Femur (tissue), 1 donor: ENCODE measurements around the gene TREML1.

Experiments
- DNase-seq: peaks from one replicate; pipeline ENCODE4 v3.0.0-alpha.2; 2017

Gene TREML1

DNA sequence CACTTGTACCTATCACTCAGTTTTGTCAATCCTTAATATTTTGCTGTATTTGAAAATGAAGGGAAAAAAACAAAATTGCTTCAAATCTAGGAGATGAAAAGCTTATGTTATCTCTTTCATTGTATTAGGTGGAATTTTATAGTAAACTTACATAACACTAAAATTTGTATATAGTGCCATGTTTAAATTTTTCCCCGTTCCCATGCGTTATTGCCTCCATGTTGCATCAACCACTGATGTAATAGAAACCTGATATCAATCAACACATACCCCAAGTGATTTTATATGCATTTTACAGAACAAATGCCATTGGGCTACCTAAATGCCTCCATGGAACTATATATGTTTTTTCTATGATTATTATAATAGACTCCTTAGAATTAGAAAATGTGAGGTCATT is 23.5 kb upstream of the TREML1 start:
- DNase-seq: no peak

DNA sequence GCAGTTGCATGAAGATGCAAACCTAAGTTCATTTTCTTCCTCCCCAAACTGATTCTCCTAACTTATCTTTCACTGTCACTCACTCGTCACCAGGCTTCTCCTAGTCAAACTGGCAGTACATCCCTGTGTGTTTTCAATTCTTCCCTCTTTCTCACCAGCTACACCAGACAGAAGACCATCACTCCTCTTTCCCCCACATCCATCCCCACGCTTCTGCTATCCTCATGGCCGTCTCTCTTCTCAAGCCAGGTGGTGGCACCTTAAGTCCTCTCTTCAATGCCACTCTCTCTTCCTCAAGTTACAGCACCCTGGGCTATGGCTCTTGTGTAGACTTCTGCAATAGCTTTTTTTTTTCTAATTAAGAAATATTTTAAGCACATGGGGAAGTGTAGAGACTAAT is 23.1 kb upstream of the TREML1 start:
- DNase-seq: no peak

DNA sequence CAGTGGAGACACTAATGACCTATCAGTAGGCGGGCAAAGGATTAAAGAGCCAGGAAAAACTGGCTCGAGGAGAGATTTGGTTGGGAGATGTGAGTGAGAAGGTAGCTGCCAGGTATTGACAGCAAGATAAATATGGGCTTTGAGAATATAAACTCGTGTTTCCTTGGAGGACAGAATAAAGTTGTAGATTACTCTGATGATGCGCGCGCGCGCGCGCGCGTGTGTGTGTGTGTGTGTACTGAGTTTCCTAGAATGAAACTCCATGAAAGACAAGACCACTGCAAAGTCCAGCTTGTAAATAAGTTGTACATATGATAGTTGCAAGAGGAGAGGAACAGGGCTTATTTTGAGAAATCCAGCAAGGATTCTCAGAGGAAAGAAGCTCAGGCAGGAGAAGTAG is 22.0 kb upstream of the TREML1 start:
- no peak for DNase-seq

GRCh38 chr6:41175084-41175483 is 20.9 kb upstream of the TREML1 start:
- DNase-seq: no peak

DNA sequence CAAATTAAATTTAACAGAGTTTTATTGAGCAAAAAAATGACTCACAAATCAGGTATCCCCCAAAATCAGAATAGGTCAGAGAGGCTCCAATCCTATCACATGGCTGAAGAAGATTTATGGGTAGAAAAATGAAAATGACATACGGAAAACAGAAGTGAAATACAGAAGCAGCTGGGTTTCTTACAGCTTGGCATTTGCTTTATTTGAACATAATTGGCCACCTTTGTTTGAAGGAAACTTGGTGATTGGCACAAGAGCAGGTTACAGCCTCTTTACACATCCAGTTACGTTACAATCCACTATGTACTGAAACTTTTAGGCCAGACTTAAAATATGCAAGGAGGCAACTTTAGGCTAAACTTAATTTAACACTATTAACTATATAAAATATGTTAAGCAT is 20.5 kb upstream of the TREML1 start:
- DNase-seq: no peak

DNA sequence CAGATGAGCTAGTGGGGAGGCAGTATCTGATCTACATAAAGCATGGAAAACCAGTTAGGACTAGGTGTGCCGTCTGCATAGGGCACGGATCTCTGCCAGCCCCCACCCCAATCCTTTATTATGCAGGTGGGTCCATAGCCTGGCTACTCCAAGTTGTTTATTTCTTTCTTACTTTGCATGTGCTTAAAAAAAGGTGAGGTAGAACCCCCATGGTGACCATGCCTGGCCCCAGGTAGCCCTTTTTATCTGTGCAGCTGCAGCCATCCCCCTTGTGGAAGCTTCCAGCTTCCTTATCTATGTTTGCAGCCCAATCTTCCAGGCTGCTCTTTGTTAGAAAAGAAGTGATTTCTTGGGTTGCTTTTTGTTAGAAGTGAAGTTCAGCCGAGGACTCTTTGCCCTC is 17.8 kb upstream of the TREML1 start:
- no peak for DNase-seq

DNA sequence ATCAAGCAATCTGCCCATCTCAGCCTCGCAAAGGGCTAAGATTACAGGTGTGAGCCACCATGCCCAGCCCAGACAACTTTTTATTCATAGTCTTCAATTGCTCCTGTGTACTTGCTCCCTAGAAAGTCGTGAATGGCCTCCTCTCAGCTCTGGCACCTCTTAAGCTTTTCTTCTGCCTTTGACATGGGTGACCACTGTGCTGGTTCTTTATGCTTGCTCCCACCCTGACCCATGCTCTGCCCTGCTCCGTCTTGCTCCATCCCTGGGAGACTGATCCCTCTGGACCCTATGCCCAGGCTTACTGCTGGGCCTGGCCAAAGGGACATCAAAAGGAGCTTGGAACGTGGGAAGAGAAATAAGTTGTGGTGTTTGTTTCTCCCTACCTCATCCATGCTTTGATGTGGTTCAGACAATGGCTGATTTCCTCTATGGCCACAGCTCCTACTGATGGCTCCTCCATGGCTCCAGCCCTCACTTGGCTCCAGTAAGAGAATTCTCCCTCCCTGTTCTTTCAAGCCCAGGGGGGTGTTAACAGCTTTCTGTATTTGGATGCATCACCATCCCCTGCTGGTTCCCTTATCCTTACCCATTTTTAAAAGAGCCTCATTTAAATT is 16.5 kb upstream of the TREML1 start:
- no peak for DNase-seq

DNA sequence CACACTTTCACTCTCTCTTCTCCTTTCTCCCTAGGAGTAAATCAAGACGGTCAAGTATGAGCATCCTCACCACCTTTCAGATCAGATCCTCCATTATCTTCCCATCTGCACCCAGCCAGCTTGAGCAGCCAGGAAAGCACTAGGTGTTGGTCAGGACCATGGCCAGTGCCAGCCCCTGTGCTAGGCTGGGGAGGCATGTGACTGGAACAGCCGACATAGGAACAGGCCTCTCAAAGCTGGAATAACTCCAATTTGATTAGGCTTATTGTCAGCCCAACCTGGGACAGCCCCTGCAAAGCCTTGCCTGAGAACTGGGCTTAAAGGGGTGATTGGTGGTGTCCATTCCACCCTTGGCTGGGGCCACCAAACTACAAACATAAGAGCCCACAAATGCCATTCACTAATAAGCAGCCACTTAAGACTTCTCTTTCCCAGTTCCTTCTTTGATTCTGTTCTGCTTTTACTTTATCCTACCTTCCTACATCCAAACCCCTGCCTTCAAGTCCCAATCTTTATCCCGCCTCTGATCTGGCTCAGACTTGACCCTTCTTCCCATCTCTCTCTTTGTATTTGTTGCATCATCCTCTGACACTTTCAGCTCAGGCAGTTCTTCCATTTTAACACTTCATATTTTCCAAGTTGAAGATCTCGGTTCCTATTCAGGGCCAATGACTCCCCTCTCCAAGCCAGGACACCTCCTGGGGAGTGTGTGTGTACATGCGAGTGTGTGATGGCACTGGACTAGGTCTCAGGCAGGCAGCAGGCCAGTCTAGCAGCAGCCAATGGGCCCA is 13.2 kb upstream of the TREML1 start:
- DNase-seq: no peak

DNA sequence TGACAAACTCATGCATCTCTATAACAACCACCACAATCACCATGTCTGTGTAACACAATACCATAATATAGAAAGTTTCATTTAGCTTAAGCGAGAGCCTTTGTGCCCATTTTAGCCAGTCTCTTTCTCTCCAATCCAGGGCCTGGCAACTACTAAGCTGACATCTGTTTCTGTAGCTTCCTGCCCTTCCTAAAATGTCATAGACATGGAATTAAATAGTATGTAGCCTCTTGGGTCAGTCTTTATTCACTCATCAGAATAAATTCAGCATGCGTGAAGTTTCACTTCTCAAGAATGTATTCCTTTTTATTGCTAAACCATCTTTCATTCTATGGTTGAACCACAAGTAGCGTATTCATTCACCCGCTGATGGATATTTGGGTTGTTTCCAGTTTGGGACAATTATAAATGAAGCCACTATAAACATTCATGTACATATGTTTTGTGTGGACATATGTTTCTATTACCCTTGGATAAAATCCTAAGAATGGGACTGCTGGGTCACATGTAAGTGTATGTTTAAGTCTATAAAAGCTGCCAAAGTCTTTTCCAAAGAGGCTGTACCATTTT is 10.5 kb upstream of the TREML1 start:
- no peak for DNase-seq

- no peak for DNase-seq
Observed at GRCh38 chr6:41163419-41163717, 9.2 kb upstream of the TREML1 start.

DNA sequence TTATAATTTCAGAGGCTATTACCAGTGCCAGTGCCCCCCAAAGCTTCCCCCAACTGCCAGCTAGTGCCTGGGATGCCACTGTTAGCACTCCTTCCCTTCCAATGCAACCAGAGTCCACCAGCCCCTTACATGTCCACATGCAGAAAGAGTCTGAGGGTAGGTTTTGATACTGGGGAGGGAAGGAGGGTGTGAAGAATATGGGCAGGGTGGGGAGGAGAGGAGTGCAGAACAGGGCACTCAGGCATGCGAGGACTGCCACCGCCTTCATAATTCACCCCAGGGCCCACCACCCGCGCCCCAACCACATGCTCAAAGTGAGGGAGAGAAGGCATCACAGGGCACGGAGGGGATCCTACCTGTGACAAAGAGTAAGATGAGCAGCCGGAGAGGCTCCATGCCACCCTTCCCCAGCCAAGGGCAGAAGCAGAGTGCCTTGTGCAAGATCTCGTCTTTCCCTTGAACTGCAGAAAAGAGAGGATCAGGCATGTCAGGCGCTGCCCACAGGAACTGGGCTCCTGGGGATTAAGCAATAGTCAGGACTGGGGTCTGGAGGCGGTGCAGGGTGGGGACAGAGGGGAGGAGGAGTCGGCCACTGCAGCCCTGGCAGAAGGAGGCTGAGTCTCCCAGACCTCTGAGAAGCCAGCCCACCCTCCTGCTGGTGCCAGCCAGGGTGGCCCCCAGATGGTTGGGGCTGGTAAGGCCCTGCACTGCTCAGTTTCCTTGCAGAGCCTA is 8.7 kb upstream of the TREML1 start, which contains the start of gene TREM2:
TREM2 (minus strand) TSS at position 430 of the 732 bp plus-strand sequence; CDS start at position 396, 34 bp downstream.
- DNase-seq: no peak

GRCh38 chr6:41161851-41162552 is 7.9 kb upstream of the TREML1 start:
- DNase-seq: no peak

DNA sequence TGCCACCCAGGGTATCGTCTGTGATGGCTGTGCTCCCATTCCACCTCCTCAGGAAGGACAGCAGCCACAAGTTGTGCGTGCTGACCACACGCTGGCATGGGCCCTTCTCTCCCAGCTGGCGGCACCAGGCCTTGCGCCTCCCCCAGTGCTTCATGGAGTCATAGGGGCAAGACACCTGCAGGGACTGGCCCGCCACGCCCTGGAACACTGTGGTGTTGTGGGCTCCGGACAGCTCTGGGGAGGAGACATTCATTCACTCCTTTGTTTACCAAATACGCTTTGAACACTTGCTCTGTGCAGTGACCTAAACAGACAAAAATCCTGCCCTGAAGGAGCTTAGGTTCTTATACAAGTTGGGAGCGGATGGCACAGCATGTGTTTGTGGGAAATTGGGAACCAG is 7.2 kb upstream of the TREML1 start:
- no peak for DNase-seq

GRCh38 chr6:41160933-41161332 is 6.8 kb upstream of the TREML1 start:
- DNase-seq: no peak

GRCh38 chr6:41159415-41160082 is 5.4 kb upstream of the TREML1 start:
- DNase-seq: no peak

DNA sequence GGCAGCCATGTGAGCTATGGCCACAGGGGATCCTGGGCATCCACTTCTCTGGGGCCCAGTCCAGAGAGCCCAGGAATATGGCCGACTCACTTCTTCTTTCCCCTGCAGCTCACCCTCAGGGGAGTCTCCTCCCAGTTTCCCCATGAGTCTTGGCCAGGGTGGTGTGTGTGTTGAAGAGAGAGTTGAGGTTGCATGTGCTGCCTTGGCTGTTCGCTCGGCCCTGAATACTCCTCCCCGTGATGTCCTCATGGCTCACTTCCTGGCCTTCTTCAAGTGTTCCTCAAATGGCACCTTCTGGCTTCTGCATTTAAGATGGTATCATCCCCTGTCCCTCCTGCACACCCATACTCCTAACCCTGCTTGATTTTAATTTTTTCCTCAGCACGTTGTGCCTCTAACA is 3.2 kb upstream of the TREML1 start:
- no peak for DNase-seq

- no peak for DNase-seq
Observed at GRCh38 chr6:41156771-41157170, 2.6 kb upstream of the TREML1 start.

- DNase-seq: no peak
Observed at GRCh38 chr6:41156001-41156400, 1.9 kb upstream of the TREML1 start.

- no peak for DNase-seq
Observed at GRCh38 chr6:41155132-41155805, 1.1 kb upstream of the TREML1 start.

DNA sequence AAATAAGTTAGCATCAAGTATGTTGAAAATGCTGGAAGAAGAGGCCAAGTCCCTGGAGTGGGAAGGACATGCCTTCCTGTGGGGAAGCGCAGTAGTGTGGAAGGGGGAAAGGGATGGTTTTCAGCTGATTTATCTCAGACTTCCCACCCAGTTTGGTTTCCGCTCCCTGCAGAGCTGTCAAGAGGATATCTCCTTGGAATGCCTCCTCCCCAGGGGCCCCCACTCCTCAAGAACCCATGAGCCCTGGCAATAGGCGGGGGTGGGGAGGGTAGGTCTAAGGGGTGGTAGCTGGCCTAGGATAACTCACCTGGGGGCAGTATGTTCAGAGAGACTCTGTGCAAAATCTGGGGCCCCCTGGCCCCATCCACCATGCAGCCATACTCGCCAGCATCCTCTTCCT is 696 bp downstream of the TREML1 start:
- no peak for DNase-seq

DNA sequence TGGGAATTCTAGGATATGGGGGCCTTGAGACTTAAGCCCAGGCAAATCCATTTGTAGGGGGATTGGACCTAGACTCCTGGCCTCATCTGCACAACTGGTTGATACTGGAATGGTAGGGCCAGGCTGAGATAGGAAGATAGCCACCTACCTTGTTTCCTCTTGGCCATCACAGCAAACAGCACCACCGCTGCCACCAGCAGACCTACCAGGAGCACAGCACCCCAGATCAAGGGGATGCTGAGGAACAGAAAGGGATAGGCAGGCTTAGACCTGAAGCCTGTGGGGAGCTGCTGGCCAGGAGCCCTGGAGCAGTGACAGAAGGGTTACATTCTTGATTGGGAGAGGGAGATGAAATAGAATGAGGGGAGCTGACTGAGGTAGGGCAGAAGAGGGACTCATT is 3.5 kb downstream of the TREML1 start:
- DNase-seq: no peak

GRCh38 chr6:41147917-41148316 is 6.2 kb downstream of the TREML1 start:
- no peak for DNase-seq
